HepG2 (cell line): ENCODE measurements around the gene HAGH. TPM values are rescaled to one million over a fixed set of nuclear protein-coding genes. Genes with fewer than 3 reads are reported as not detected.

Experiments used
- ATF7-NPFF ChIP-seq: sonication (generic); formaldehyde crosslinking; IDR thresholded peaks from 2 replicates; pipeline ENCODE4 v1.8.1; 2023; ENCODE audit warnings: mild to moderate bottlenecking, low read depth, missing genetic modification reagents, moderate library complexity
- FOXC1 ChIP-seq: sonication (generic); formaldehyde crosslinking; IDR thresholded peaks from 2 replicates; pipeline ENCODE4 v1.8.0; 2022; ENCODE audit warnings: mild to moderate bottlenecking, missing genetic modification reagents, borderline replicate concordance
- HOXA7 ChIP-seq: sonication (generic); formaldehyde crosslinking; IDR thresholded peaks from 2 replicates; pipeline ENCODE4 v1.8.1; 2022; ENCODE audit warnings: mild to moderate bottlenecking, missing genetic modification reagents, moderate library complexity
- PHF5A ChIP-seq: IDR thresholded peaks from one replicate; pipeline ENCODE4 v1.6.1; 2018; ENCODE audit warnings: low read depth, missing genetic modification reagents; ENCODE audit not compliant: unreplicated experiment
- SAFB2 ChIP-seq: sonication (generic); formaldehyde crosslinking; IDR thresholded peaks from 2 replicates; pipeline ENCODE4 v1.5.1; 2020; ENCODE audit warnings: missing genetic modification reagents, low read depth, mild to moderate bottlenecking, borderline replicate concordance
- ZNF20 ChIP-seq: sonication (generic); formaldehyde crosslinking; IDR thresholded peaks from 2 replicates; pipeline ENCODE4 v1.4.0; 2020; ENCODE audit warnings: mild to moderate bottlenecking, moderate library complexity, missing genetic modification reagents
- ZNF3 ChIP-seq: IDR thresholded peaks from 2 replicates; pipeline ENCODE4 v1.7.0; 2017; ENCODE audit warnings: inconsistent platforms
- ZNF572 ChIP-seq: sonication (generic); formaldehyde crosslinking; IDR thresholded peaks from 2 replicates; pipeline ENCODE4 v1.5.1; 2020; ENCODE audit warnings: mild to moderate bottlenecking, missing genetic modification reagents
- ZSCAN25 ChIP-seq: sonication (generic); formaldehyde crosslinking; IDR thresholded peaks from 2 replicates; pipeline ENCODE4 v1.8.0; 2022; ENCODE audit warnings: mild to moderate bottlenecking, missing genetic modification reagents
- polyA plus RNA-seq, 8 experiments: library from polyadenylated mRNA; depleted of rRNA in 3 of 8; stranded (reverse) in 7 of 8; unstranded in 1 of 8; fragments of >200 nt; fragmentation: Illumina TruSeq in 4 of 8; extraction: Trizol in 4 of 8; gene quantifications; 2 replicates each; pipeline versions ENCODE4 v1.2.1 to v1.2.3, GENCODE V29; 2011 to 2016; ENCODE audit warnings: low read depth in 4 of 8, missing spikeins in 1 of 8, mixed read lengths in 1 of 8; ENCODE audit not compliant: insufficient read depth in 1 of 8
- total RNA-seq, 5 experiments: library from RNA; depleted of rRNA; stranded (reverse); fragments of >200 nt; fragmentation: Illumina TruSeq; extraction: Trizol; gene quantifications; 2 replicates each; pipeline ENCODE4 v1.2.3, GENCODE V29; 2016; ENCODE audit warnings: low read depth in 1 of 5
- TF ChIP-seq, protein P1 (sequence below): sonication (generic); formaldehyde crosslinking; IDR thresholded peaks from 2 replicates; pipeline ENCODE4 v1.5.0; 2020; ENCODE audit warnings: mild to moderate bottlenecking, missing genetic modification reagents
- TF ChIP-seq, protein P2 (sequence below): sonication (generic); formaldehyde crosslinking; IDR thresholded peaks from 2 replicates; pipeline ENCODE4 v1.4.0; 2020; ENCODE audit warnings: missing genetic modification reagents, borderline replicate concordance
- TF ChIP-seq, protein P3 (sequence below): sonication (generic); formaldehyde crosslinking; IDR thresholded peaks from 2 replicates; pipeline ENCODE4 v1.5.0; 2020; ENCODE audit warnings: mild to moderate bottlenecking, missing genetic modification reagents, borderline replicate concordance

HAGH gene
- total and polyA plus RNA-seq, 2 of the 13 experiments (the other 11 are each of a cell fraction or from before 2014, with no cell fraction given) = 70.4 to 95.4 TPM

DNA sequence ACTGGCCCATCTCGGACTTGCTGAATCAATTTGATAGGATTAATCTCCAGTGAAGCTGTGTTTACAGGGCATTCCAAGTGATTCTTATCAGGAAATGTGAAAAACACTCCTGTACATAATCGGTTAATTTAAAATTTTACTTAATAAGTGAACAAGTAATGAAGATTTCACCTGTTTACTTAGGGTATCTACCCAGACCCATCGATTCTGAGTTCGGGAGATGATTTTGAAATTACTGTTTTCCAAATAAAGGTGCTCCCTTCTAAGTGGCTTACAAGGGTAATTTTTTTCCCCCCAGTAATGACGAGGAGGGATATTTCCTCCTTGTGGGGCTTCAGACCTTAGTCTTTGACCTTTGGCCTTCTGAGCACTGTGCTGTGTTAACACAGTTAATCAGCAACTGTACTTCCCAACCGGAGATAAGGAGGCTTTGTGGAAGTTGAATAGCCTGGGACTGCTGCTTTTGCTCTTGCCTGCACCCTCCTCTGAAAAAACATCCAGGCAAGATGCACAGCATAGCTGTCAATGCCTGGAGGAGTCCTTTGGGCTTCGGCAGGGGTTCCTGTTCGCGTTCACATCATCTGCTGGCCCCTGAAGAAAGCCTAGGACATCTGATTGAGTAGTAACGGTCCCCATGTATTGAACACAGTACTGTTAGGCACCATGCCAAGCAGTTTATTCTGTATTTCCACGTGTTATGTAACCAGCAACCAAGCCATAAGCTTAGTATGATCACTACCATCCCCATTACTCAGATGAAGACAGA, 2.2 kb upstream of the HAGH start (continued):
- TF ChIP-seq, protein P1, sequence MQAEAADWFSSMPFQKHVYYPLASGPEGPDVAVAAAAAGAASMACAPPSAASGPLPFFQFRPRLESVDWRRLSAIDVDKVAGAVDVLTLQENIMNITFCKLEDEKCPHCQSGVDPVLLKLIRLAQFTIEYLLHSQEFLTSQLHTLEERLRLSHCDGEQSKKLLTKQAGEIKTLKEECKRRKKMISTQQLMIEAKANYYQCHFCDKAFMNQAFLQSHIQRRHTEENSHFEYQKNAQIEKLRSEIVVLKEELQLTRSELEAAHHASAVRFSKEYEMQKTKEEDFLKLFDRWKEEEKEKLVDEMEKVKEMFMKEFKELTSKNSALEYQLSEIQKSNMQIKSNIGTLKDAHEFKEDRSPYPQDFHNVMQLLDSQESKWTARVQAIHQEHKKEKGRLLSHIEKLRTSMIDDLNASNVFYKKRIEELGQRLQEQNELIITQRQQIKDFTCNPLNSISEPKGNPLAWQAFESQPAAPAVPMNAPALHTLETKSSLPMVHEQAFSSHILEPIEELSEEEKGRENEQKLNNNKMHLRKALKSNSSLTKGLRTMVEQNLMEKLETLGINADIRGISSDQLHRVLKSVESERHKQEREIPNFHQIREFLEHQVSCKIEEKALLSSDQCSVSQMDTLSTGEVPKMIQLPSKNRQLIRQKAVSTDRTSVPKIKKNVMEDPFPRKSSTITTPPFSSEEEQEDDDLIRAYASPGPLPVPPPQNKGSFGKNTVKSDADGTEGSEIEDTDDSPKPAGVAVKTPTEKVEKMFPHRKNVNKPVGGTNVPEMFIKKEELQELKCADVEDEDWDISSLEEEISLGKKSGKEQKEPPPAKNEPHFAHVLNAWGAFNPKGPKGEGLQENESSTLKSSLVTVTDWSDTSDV = no peak
- TF ChIP-seq ZSCAN25 (no peak), ZNF572 (CRISPR knock-in tag) (no peak), FOXC1 (CRISPR knock-in tag) (no peak), ZNF20 (CRISPR knock-in tag) (no peak), PHF5A (CRISPR knock-in tag) (no peak), HOXA7 (CRISPR knock-in tag) (no peak), ZNF3 (CRISPR knock-in tag) (0 out of 2 replicates have a peak, but pooled peaks have one; percentile 23), ATF7-NPFF (CRISPR knock-in tag) (no peak; the same call in 1 of the 2 replicates), SAFB2 (CRISPR knock-in tag) (no peak)
- TF ChIP-seq, protein P2, sequence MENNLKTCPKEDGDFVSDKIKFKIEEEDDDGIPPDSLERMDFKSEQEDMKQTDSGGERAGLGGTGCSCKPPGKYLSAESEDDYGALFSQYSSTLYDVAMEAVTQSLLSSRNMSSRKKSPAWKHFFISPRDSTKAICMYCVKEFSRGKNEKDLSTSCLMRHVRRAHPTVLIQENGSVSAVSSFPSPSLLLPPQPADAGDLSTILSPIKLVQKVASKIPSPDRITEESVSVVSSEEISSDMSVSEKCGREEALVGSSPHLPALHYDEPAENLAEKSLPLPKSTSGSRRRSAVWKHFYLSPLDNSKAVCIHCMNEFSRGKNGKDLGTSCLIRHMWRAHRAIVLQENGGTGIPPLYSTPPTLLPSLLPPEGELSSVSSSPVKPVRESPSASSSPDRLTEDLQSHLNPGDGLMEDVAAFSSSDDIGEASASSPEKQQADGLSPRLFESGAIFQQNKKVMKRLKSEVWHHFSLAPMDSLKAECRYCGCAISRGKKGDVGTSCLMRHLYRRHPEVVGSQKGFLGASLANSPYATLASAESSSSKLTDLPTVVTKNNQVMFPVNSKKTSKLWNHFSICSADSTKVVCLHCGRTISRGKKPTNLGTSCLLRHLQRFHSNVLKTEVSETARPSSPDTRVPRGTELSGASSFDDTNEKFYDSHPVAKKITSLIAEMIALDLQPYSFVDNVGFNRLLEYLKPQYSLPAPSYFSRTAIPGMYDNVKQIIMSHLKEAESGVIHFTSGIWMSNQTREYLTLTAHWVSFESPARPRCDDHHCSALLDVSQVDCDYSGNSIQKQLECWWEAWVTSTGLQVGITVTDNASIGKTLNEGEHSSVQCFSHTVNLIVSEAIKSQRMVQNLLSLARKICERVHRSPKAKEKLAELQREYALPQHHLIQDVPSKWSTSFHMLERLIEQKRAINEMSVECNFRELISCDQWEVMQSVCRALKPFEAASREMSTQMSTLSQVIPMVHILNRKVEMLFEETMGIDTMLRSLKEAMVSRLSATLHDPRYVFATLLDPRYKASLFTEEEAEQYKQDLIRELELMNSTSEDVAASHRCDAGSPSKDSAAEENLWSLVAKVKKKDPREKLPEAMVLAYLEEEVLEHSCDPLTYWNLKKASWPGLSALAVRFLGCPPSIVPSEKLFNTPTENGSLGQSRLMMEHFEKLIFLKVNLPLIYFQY (CRISPR knock-in tag) = no peak
- TF ChIP-seq, protein P3, sequence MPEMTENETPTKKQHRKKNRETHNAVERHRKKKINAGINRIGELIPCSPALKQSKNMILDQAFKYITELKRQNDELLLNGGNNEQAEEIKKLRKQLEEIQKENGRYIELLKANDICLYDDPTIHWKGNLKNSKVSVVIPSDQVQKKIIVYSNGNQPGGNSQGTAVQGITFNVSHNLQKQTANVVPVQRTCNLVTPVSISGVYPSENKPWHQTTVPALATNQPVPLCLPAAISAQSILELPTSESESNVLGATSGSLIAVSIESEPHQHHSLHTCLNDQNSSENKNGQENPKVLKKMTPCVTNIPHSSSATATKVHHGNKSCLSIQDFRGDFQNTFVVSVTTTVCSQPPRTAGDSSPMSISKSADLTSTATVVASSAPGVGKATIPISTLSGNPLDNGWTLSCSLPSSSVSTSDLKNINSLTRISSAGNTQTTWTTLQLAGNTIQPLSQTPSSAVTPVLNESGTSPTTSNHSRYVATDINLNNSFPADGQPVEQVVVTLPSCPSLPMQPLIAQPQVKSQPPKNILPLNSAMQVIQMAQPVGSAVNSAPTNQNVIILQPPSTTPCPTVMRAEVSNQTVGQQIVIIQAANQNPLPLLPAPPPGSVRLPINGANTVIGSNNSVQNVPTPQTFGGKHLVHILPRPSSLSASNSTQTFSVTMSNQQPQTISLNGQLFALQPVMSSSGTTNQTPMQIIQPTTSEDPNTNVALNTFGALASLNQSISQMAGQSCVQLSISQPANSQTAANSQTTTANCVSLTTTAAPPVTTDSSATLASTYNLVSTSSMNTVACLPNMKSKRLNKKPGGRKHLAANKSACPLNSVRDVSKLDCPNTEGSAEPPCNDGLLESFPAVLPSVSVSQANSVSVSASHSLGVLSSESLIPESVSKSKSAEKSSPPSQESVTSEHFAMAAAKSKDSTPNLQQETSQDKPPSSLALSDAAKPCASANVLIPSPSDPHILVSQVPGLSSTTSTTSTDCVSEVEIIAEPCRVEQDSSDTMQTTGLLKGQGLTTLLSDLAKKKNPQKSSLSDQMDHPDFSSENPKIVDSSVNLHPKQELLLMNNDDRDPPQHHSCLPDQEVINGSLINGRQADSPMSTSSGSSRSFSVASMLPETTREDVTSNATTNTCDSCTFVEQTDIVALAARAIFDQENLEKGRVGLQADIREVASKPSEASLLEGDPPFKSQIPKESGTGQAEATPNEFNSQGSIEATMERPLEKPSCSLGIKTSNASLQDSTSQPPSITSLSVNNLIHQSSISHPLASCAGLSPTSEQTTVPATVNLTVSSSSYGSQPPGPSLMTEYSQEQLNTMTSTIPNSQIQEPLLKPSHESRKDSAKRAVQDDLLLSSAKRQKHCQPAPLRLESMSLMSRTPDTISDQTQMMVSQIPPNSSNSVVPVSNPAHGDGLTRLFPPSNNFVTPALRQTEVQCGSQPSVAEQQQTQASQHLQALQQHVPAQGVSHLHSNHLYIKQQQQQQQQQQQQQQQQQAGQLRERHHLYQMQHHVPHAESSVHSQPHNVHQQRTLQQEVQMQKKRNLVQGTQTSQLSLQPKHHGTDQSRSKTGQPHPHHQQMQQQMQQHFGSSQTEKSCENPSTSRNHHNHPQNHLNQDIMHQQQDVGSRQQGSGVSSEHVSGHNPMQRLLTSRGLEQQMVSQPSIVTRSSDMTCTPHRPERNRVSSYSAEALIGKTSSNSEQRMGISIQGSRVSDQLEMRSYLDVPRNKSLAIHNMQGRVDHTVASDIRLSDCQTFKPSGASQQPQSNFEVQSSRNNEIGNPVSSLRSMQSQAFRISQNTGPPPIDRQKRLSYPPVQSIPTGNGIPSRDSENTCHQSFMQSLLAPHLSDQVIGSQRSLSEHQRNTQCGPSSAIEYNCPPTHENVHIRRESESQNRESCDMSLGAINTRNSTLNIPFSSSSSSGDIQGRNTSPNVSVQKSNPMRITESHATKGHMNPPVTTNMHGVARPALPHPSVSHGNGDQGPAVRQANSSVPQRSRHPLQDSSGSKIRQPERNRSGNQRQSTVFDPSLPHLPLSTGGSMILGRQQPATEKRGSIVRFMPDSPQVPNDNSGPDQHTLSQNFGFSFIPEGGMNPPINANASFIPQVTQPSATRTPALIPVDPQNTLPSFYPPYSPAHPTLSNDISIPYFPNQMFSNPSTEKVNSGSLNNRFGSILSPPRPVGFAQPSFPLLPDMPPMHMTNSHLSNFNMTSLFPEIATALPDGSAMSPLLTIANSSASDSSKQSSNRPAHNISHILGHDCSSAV (CRISPR knock-in tag) = no peak
